ENCODE results near the gene TSPEAR. TPM values are rescaled to one million over a fixed set of nuclear protein-coding genes. Genes with fewer than 3 reads are reported as not detected.
"Not testable (repeated sequence)": the region's sequence is repeated elsewhere in the genome, so short reads cannot be mapped to it uniquely, and the experiment has no call there.

Gene TSPEAR
- total RNA-seq, 1 donor from 2014 or later = 0.13 TPM

DNA sequence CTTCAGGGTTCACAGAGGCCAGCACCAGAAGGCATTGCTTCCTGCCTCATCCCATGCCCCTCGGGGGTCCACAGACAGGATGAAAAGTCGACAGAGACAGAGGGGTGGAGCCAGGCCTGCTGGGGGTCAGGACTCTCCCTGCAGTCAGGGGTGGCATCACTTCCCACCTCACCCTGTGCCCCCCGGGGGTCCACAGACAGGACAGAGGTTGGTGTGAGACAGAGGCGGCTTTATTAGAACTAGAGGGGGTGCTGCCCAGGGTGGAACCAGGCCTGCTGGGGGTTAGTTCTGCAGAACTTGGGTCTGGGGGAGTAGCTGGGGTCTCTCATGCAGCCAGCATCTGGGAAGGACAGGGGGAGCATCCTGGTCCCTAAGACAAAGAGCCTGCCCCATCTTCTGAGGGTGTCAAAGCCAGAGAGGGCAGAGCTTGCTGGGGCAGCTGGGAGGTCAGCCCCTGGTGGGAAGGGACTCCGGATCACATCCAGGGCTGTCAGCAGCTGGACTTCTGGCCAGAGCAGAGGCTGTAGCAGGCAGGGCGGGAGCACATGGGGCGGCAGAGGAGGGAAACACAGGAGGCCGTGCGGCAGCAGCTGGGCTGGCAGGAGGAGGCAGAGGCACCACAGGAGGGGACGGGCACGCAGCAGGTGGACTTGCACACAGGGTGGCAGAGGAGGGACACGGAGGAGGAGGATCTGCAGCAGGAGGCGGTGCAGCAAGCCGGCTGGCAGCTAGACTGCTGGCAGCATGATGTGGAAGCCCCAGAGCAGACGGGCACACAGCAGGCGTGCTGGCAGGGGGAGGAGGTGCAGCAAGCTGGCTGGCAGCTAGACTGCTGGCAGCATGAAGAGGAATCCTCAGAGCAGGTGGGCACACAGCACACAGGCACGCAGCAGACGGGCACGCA lies 120.2 kb downstream of the TSPEAR start:
- DNase-seq (ENCODE audit: low read depth in 2 of 2) = not testable (repeated sequence)

DNA sequence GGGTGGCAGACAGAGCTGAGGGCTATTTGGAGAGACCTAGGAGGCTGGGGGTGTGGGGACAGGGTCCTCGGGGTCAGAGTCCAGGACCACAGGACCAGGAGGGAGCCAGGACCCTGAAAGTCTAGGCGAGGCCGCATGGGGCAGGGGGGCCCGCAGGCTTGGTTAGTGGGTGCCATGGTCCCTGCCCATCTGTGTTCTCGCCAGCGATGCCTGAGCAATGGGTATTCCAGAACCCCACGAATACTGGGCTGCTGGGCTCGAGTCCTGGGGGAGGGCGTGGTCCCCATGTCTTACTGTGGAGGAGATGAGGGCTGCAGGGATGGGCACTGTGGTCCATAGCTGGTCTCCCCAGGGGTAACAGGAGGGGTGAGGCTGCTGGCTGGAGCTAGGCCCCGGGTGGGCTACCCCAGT lies 121.1 kb downstream of the TSPEAR start:
- DNase-seq (ENCODE audit: low read depth in 2 of 2) = no peak

DNA sequence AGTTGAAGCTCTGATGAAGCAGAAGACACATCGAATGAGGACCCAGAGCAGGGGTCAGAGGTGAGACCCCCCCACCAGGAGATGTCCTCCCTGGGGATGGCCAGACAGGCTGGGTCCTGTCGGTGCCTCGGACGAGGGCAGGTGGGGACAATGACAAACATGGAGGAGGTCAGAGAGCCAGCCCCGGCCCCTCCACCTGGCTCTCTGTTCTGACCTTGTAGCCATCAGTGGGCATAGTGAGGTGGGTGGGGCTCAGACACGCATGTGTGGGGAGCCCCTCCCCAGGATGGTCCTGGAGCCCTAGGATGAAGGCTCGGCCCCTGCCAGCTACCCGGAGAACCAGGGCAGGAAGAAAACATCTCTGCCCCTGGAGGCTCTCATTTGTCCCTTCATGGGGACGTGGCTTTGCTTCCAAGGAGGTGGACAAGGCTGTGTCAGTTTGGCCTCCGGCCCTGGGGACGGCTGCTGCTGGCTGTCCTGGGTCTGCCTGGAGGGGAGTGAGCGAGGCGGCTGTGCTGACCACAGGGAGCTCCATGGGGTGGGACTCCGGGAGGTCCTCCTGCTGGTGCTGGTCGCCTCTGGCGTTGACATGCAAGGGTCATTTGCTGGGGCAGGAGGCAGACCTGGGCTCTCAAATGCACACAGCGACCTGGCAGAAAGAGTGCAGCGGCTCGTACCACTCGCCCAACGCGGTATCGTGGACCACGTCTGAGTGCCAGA lies 121.6 kb downstream of the TSPEAR start:
- no peak for DNase-seq (ENCODE audit: low read depth in 2 of 2)

DNA sequence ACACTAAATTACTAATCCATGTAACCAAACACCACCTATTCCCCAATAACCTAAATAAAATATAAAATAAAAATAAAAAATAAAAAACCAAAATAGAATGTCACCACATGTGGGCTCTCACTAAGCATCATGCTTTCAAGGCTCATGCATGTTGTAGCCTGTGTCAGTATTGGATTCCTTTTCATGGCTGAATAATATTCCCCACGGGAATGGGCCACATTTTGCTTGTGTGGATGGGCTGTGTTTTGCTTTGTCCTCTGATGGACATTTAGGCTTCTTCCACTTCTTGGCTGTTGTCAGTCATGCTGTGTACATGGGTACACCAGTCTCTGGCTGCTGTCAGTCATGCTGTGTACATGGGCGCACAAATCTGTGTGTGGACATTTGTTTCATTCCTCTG lies 122.3 kb downstream of the TSPEAR start:
- no peak for DNase-seq (ENCODE audit: low read depth in 2 of 2)

DNA sequence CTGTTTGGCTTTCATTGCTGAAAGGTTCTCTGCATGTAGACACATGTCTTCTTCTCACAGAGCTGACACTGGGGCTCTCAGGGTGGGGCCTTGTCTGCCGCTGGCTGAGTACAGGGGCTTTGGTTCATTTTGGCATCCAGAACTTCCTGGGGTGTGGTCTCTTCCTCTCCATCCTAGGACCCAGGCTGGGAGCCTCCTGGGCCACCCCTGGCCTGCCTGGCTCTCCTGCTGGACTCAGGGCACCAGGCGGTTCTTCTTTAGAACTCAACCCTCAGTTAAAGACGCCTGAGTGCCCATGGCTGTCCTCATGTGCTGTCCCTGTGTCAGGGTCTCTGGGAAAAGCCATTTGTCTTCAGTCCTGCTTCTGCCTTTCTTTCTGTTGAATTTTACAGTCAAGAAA lies 125.5 kb downstream of the TSPEAR start:
- DNase-seq (ENCODE audit: low read depth in 2 of 2) = no peak

DNA sequence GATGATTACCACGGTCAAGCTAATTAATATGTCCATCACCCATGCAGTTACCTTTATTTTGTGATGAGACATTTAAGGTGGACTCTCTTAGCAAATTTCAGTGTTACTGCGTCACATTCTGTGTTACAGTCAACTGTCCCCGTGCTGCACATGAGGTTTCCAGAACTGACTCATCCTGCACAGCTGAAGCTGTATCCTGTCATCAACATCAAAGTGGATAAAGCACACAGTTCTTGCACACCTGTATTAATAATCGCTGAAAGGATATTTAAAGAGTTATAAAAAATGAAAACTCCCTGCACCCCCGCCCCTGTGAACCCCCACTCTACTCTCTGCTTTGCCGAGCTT lies 127.6 kb downstream of the TSPEAR start:
- no peak for DNase-seq (ENCODE audit: low read depth in 2 of 2)

DNA sequence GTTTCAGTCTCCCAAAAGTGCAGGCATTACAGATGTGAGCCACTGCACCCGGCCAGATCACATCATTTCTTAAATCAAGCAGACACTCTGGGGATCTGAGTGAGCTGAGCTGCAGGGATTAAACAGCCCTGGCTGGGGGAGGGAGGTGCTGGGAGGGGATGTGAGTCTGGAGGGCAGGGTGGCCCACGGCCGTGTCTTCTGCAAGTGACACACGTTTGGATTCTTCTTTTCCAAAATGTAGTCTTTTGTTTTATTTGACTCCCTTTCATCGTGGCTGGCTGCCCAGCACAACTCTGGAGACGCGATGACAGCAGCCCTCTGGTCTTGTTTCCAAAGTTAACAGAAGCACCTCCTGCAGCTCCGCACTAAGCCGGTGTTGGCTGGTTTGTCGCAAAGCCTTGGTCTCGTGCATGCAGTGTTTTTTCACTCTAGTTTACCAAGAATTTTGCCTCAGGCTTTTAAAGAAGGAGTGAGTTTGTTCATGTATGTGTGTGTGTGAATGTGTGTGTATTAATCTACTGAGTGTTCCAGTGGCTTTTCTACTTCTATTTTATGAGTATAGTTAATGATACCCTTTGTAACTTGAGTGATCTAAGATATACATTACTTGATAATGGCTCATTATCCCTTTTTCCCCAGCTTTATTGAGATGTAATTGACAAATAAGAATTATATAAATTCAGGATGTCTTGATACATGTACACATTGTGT lies 128.1 kb downstream of the TSPEAR start:
- DNase-seq (ENCODE audit: low read depth in 2 of 2) = no peak

DNA sequence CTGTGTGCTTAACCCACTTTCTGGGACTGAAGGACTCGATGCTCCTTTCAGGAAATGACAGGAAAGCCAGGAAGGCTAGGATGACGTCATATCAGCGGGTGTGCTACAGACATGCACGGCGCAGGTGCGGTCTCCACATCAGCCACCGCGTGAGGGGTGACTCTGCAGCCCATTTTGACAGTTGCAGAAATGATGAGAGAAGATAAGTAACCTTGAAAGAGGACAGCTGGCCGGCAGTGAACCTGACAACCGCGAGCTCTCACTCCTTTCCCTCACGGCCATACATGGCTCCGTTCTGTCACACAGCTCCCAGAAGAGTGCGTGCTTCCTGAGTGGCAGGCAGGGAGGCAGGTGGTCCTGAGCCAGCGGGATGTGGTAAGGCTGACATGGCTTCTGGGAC lies 129.3 kb downstream of the TSPEAR start:
- no peak for DNase-seq (ENCODE audit: low read depth in 2 of 2)

DNA sequence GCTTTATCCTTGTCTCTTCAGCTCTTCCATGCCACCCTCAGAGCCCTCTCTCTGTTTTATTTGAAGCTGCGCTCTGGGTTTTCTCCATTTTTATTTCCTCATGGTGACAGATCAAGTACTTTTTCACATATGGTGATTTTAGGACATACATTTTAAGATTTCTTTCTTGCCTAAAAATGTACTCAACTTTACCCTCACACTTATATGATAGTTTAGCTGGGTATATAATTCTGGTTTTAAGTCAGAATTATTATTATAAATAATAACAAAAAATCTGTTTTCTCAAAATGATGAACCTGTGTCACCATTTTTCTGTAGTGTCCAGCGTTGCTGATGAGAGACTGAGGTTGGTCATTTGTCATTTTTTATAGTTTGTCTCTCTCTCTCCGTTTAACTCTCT lies 130.2 kb downstream of the TSPEAR start:
- DNase-seq (ENCODE audit: low read depth in 2 of 2) = no peak

DNA sequence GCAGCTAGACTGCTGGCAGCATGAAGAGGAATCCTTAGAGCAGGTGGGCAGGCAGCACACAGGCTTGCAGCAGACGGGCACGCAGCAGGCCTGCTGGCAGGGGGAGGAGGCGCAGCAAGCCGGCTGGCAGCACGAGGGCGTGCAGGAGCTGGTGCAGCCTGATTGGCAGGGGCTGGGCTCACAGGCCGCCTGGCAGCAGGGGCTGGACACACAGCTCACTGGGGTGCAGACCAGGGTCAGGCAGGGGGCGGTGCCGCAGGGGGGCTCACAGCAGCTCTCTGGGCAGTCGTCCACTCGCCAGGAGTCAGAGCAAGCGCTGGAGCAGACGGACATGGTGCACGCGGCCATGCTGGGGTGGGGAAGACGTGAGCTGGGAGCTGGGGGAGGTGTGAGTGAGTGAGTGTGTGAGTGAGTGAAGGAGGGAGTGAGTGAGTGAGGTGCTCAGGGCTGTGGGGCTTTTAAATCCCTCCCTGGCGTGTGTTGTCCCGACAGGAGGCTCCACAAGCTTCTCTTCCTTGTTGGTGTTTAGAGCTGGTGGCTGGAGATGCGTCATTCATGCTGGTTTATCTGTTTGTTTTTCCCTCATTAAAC lies 131.0 kb downstream of the TSPEAR start, which contains the start of gene KRTAP10-5:
KRTAP10-5 (minus strand) TSS at position 374 of the 591 bp plus-strand sequence; CDS start at position 348, 26 bp downstream.
- not testable (repeated sequence) for DNase-seq (ENCODE audit: low read depth in 2 of 2)

DNA sequence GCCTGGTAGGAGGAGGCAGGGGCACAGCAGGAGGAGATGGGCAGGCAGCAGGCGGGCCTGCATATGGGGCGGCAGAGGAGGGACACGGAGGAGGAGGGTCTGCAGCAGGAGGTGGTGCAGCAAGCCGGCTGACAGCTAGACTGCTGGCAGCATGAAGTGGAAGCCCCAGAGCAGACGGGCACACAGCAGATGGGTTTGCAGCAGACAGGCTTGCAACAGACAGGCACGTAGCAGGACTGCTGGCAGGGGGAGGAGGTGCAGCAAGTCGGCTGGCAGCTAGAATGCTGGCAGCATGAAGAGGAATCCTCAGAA lies 131.6 kb downstream of the TSPEAR start:
- no peak for DNase-seq (ENCODE audit: low read depth in 2 of 2)

DNA sequence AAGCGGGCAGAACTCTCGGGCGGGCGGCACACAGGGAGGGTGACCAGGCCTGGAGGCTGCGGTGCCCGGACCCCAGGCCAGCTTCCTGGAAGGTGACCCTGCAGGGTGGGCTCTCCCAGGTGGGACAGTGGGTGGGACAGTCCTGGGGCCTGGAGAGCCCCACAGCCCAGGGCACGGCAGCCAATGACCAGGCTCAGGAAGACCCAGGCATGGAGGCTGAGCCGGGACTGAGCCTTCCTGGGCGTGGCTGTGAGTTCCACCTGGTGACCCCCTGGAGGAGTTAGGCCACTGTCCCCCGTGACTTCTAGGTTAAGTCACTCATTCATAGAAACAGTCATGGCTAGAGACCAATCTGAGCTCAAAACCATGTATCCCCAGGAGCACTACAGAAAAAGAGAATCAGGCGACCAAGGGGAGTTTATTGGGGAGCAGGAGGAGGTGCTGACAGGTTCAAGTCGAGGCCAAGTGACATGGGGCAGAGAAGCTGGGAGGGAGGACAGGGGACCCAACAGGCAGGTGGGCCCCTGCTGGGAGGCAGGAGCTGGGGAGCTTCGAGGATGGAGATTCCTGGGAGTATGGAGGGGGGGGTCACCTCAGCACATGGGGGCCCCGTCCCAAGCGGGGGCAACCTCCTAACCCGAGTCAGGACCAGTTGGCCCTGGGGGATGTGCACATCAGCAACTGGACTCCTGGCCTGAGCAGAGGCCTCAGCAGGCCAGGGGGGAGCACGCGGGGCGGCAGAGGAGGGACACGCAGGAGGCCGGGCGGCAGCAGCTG lies 132.1 kb downstream of the TSPEAR start:
- DNase-seq (ENCODE audit: low read depth in 2 of 2) = no peak

DNA sequence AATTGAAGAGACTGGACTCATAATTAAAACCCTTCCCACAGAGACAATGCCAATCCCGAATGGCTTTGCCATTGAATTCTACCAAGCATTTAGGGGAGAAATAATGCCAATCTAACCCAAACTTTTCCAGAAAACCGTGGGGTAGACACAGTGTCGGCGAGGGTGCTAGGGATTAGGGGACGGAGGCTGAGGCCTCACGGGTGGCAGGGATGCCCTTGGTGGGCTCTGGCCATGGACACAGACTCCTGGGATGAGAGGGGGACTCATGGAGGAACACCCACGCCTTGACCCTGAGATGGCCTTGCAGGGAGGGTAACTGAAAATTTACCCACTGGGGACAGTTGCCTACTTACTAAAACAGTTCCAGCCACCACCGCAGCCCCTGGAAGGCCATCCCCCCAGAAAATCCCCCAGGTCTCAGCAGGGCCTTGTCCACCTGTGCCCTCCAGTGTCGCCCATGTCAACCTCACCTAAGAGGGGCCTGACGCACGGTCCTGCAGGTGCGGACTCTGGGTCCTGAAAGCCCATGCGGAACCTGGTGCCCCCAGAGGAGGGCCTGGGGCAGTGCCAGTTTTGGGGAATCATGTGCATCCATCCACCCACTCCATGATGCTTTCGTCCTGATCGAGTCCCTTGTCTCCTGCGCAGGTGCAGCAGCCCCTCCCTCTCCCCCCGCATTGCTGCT lies 132.9 kb downstream of the TSPEAR start:
- DNase-seq (ENCODE audit: low read depth in 2 of 2) = no peak

DNA sequence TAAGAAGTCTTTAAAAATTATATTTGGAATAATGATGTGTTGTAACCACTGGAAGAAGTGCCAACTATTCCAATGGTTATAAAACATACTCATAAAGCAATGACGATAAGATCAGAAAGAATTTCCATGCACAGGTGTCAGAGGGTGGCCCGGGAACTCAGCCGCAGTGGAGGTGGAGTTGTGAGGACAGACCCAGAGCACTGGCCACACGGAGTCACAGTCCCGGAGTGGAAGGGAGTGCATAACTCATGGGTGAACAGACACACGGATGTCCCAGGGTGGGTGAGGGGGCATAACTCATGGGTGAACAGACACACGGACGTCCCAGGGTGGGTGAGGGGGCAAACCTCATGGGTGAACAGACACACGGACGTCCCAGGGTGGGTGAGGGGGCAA lies 135.3 kb downstream of the TSPEAR start:
- no peak for DNase-seq (ENCODE audit: low read depth in 2 of 2)

DNA sequence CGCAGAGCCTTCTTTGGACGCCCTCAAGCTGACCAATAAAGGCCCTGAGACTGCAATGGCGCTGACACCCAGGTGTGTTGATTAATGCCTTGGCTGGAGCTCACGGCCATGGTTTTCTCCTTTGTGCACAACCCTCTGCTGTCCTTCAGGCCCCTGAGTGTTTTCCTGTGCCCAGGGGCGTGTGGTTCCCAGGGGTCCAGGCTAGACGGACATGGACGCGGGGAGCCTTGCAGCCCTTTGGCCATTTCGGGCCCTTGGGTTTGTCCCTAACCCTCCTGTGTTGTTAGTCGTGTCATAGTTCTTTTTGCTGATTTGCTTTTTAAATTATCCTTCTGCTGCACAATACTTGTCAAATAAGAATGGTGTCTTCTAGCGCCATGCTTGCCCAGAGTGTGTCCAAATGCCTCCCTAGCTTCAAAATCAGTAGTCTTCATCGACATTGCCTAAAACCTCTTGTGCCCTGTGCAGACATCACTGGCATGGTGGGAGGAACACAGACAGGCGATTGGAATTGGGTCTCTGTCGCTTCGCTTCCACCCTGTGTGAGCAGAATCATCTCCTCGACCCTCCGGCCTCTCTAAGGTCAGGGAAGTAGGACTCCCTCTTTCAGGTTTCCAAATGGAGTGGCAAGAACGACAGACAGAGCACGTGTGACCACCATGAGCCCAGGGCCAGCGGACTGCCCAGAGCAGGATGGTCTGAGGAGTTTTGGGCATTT lies 135.9 kb downstream of the TSPEAR start:
- DNase-seq (ENCODE audit: low read depth in 2 of 2) = no peak

DNA sequence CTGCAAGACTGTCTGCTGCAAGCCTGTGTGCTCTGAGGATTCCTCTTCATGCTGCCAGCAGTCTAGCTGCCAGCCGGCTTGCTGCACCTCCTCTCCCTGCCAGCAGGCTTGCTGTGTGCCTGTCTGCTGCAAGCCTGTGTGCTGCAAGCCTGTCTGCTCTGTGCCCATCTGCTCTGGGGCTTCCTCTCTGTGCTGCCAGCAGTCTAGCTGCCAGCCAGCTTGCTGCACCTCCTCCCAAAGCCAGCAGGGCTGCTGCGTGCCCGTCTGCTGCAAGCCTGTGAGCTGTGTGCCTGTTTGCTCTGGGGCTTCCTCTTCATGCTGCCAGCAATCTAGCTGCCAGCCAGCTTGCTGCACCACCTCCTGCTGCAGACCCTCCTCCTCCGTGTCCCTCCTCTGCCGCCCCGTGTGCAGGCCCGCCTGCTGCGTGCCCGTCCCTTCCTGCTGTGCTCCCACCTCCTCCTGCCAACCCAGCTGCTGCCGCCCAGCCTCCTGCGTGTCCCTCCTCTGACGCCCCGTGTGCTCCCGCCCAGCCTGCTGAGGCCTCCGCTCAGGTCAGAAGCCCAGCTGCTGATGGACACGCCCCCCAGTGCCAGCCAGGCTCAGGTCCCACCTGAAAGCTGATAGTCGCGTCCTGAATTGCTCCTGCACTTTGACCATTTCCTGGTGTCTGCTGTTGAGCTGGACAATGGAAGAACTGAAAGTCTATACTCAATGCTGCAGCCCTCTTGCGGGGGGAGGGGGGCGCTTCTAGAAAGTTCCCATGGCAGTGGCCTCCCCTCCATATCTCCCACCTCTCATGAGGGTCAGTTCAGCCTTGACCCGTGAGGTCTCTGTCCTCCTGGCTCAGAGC lies 136.7 kb downstream of the TSPEAR start:
- DNase-seq (ENCODE audit: low read depth in 2 of 2) = no peak

DNA sequence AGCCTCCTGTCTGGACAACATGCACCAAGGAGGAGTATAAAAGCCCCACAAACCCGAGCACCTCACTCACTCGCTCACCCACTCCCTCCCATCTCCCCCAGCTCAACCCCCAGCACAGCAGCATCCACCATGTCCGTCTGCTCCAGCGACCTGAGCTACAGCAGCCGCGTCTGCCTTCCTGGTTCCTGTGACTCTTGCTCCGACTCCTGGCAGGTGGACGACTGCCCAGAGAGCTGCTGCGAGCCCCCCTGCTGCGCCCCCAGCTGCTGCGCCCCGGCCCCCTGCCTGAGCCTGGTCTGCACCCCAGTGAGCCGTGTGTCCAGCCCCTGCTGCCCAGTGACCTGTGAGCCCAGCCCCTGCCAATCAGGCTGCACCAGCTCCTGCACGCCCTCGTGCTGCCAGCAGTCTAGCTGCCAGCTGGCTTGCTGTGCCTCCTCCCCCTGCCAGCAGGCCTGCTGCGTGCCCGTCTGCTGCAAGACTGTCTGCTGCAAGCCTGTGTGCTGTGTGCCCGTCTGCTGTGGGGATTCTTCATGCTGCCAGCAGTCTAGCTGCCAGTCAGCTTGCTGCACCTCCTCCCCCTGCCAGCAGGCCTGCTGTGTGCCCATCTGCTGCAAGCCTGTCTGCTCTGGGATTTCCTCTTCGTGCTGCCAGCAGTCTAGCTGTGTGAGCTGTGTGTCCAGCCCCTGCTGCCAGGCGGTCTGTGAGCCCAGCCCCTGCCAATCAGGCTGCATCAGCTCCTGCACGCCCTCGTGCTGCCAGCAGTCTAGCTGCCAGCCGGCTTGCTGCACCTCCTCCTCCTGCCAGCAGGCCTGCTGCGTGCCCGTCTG lies 137.5 kb downstream of the TSPEAR start, which contains the start of gene KRTAP10-4:
KRTAP10-4 (plus strand) TSS at position 100 of the 827 bp plus-strand sequence; CDS start at position 130, 30 bp downstream.
- DNase-seq (ENCODE audit: low read depth in 2 of 2) = not testable (repeated sequence)

Data from dermis microvascular lymphatic vessel endothelial cell (primary cell).